Mucosa of stomach (tissue), 1 donor: Measurements from ENCODE around the gene ZFHX3.

Source experiments
- H3K27me3 ChIP-seq: one replicate; pipeline ENCODE4 v1.7.0; 2013; ENCODE audit warnings: mild to moderate bottlenecking, low read length; ENCODE audit not compliant: control insufficient read depth, insufficient read depth
- H3K36me3 ChIP-seq: one replicate; pipeline ENCODE4 v1.7.0; 2013; ENCODE audit warnings: low read length; ENCODE audit not compliant: control insufficient read depth, insufficient read depth
- H3K4me1 ChIP-seq: one replicate; pipeline ENCODE4 v1.7.0; 2013; ENCODE audit warnings: mild to moderate bottlenecking, low read length; ENCODE audit not compliant: control insufficient read depth, insufficient read depth
- H3K4me3 ChIP-seq: one replicate; pipeline ENCODE4 v1.7.0; 2013; ENCODE audit warnings: low read length
- H3K9ac ChIP-seq: one replicate; pipeline ENCODE4 v1.7.0; 2013; ENCODE audit warnings: mild to moderate bottlenecking, low read length, moderate library complexity
- H3K9me3 ChIP-seq: one replicate; pipeline ENCODE4 v1.7.0; 2013; ENCODE audit warnings: mild to moderate bottlenecking, low read length, moderate library complexity; ENCODE audit not compliant: control insufficient read depth
- donor health status: Pancreatic carcinoma.

Gene ZFHX3

DNA sequence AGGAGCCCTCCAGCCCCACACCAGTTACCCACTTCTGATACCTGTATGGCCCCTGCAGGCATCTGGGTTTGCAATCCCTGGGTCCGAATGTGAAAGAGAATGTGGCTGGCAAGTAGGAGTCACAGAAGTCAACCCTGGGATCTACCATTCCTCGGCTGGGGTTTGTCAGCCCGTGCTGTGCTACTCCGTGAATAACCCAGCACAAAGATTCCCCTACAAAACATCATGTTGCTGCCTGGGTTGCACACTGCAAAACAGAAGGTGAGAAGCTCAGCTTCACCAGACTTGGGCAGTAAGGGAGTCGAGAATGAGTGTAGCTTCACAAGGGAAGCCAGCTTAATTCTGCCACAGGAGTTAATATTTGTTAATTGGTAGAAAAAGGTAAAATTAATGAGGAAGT is 137.1 kb downstream of the ZFHX3 start:
- H3K9ac ChIP-seq = no peak overlapping the region
- no peaks in the 10 kb centered on the region for H3K36me3 ChIP-seq
- no peaks in the 10 kb centered on the region for H3K9me3 ChIP-seq
- H3K27me3 ChIP-seq = no peaks in the 10 kb centered on the region
- no peak overlapping the region for H3K4me3 ChIP-seq
- peaks cover 12% of the 10 kb centered on the region for H3K4me1 ChIP-seq

DNA sequence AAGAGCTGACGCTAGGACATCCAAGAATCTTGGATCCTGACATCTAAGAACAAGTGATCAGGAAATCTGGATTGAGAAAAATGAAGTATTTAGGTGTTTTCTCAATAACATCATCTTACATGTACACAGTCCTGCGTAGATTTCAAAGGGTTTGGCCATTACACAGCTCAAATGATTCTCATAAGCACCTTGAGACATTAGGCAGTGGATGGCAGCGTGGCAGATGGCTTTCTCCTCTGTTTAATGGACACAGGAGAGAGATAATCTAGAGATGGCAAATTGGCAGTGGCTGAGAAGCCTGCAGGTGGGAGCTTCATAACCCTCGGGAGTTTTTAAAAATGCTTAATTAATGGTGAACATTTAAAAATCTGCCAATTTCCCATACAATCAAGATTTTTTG is 137.5 kb downstream of the ZFHX3 start:
- Histone ChIP-seq H3K36me3 (no peaks in the 10 kb centered on the region), H3K9ac (no peak overlapping the region), H3K4me1 (peaks cover 12% of the 10 kb centered on the region), H3K4me3 (no peak overlapping the region), H3K27me3 (no peaks in the 10 kb centered on the region), H3K9me3 (no peaks in the 10 kb centered on the region)

DNA sequence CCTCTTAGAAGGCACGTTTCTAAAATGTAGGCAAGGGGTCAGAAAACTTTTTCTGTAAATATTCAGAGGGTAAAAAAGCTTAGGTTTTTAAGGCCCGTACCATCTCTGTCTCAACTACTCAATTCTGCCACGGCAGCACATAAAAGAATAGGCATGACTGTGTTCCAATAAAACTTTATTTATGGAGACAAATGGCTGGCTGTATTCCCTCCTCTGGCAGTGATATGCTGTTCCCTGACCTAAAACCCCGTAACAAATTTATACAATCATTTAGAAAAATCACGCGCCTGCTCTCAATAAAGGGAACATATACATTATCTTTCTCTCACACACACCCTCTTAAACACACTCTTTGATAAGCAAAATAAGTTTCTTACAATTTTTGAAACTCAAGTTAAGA is 138.7 kb downstream of the ZFHX3 start:
- Histone ChIP-seq H3K9me3 (no peaks in the 10 kb centered on the region), H3K36me3 (no peaks in the 10 kb centered on the region), H3K27me3 (no peaks in the 10 kb centered on the region), H3K9ac (no peak overlapping the region), H3K4me1 (peaks cover 9% of the 10 kb centered on the region), H3K4me3 (no peak overlapping the region)

DNA sequence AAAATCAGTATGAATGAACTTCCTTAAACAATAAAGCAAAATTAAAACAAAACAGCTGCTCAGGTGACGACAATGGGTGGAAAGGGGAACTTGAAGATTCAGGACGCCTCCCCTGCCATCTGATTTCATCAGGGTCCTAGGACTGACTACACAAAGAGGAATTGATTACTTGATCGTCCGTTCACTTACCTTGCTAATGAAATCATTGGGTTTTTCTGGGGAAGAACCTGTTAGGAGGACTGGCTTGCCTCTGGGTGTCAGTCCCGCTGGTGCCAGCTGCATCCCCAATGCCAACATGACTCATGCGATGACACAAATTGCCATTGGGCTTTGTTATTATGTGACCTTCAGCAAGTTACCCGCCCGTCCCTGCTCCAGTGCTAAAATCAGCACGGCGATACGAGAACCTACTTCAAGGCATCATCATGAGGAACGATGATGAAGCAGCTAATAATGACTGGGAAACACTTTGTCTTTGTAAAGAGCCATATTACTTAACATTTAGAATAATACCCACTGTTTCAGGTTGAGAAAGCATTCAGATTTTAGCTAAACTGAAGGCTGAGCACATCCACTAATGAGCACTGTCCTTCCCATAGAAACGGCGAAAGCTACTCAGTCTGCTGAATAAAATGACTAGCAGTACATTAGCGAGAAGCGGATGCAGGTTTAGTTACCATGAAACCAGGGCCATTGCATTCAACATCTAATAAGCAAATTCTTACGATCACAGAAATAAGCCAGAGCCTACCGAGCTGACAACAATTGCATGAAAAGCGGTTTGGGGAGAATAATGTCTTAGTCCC is 139.4 kb downstream of the ZFHX3 start:
- H3K9ac ChIP-seq = no peak overlapping the region
- no peak overlapping the region for H3K4me3 ChIP-seq
- peaks cover 3% of the 10 kb centered on the region for H3K4me1 ChIP-seq
- no peaks in the 10 kb centered on the region for H3K9me3 ChIP-seq
- no peaks in the 10 kb centered on the region for H3K27me3 ChIP-seq
- no peaks in the 10 kb centered on the region for H3K36me3 ChIP-seq

DNA sequence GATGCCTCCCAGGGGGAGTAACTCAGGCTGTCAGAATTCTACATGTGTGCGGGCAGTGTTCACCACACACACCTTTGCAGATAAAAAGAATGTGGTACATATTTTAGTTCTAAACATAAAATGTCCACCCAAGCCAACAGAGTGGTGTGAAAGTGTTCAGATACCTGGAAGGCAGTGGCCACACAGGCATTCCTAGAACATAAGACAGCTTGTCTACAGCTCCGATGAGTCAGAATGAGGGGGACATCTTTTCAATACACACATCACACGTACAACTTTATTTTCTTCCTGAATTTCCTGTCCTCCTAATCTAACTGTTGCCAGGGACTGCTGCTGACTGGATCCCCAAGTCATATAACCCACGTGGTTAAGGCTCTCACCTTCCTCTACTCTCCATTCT is 142.3 kb downstream of the ZFHX3 start:
- H3K9ac ChIP-seq = no peak overlapping the region
- no peaks in the 10 kb centered on the region for H3K36me3 ChIP-seq
- H3K4me1 ChIP-seq = no peaks in the 10 kb centered on the region

DNA sequence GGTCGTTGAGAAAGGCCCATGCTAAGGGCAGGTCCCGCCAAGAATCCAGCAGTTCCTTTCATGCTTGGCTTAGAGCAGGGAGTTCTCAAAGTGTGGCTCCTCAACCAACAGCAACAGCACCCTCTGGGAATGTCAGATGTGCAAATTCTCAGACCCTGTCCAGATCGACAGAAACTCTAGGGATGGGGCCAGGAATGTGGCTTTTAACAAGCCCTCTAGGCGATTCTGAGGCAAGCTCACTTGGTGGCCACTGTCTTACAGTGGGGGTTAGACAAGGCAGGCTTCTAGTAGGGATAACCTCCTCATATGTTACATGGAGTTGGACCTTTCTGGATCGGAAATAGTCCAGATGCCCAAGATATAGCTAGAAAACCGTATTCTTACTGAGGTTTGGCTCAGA is 144.8 kb downstream of the ZFHX3 start:
- Histone ChIP-seq H3K9ac (no peak overlapping the region), H3K4me1 (no peaks in the 10 kb centered on the region), H3K36me3 (no peaks in the 10 kb centered on the region), H3K27me3 (no peaks in the 10 kb centered on the region), H3K9me3 (no peaks in the 10 kb centered on the region), H3K4me3 (no peak overlapping the region)

More for the DNA sequence above, 142.3 kb downstream of the ZFHX3 start:
- Histone ChIP-seq H3K27me3 (no peaks in the 10 kb centered on the region), H3K9me3 (no peaks in the 10 kb centered on the region), H3K4me3 (no peak overlapping the region)

DNA sequence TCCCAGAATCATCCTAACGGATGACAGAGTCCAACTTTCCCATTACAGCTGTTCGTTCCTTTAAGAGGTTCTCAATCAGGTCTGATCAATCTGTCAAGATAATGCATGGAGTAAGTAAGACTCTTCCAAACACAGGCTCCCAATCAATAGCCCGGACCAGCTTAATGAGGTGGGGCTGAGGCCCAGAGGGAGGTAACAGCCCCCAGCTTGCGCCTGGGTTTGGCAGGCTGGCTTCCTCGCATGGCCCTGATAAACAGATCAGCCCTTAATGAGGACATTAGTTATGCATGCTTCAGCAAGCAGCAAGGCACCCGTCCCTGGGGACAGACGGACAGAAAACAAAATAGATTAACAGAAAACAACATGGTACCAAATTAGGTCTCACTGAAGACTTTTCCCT is 145.7 kb downstream of the ZFHX3 start:
- Histone ChIP-seq H3K9me3 (no peaks in the 10 kb centered on the region), H3K4me1 (no peaks in the 10 kb centered on the region), H3K4me3 (no peak overlapping the region), H3K36me3 (no peaks in the 10 kb centered on the region), H3K9ac (no peak overlapping the region), H3K27me3 (no peaks in the 10 kb centered on the region)

- H3K27me3 ChIP-seq = no peaks in the 10 kb centered on the region
- H3K4me1 ChIP-seq = no peaks in the 10 kb centered on the region
- H3K36me3 ChIP-seq = no peaks in the 10 kb centered on the region
- no peak overlapping the region for H3K4me3 ChIP-seq
- H3K9me3 ChIP-seq = no peaks in the 10 kb centered on the region
- no peak overlapping the region for H3K9ac ChIP-seq
Observed at GRCh38 chr16:72901000-72901627, 146.8 kb downstream of the ZFHX3 start.

- Histone ChIP-seq H3K9ac (no peak overlapping the region), H3K4me3 (no peak overlapping the region), H3K9me3 (no peaks in the 10 kb centered on the region), H3K4me1 (no peaks in the 10 kb centered on the region), H3K27me3 (no peaks in the 10 kb centered on the region), H3K36me3 (no peaks in the 10 kb centered on the region)
Observed at GRCh38 chr16:72898216-72898825, 149.6 kb downstream of the ZFHX3 start.

DNA sequence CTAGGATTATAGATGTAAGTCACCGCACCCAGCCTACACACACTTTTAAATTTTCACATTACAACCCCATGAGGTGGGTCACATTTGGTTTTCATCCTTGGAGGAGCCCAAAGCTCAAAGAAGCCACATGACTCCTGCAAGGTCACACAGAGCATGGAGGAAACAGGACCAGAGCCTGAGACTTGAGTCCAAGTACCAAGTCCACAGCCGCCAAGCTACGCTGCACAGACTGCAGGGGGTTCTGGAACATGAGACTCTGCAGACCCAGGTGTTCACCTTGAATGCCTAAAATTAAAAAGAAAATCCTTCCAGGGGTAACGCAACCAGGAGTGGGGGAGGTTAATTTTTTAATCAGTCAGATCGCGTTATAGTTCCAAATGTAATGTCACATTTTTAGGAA is 150.2 kb downstream of the ZFHX3 start:
- Histone ChIP-seq H3K27me3 (no peaks in the 10 kb centered on the region), H3K36me3 (no peaks in the 10 kb centered on the region), H3K9me3 (no peaks in the 10 kb centered on the region), H3K4me1 (no peaks in the 10 kb centered on the region), H3K9ac (no peak overlapping the region), H3K4me3 (no peak overlapping the region)

- H3K9me3 ChIP-seq = no peaks in the 10 kb centered on the region
- H3K9ac ChIP-seq = no peak overlapping the region
- no peaks in the 10 kb centered on the region for H3K4me1 ChIP-seq
- no peak overlapping the region for H3K4me3 ChIP-seq
- no peaks in the 10 kb centered on the region for H3K36me3 ChIP-seq
- no peaks in the 10 kb centered on the region for H3K27me3 ChIP-seq
Observed at GRCh38 chr16:72896485-72897118, 151.3 kb downstream of the ZFHX3 start.

DNA sequence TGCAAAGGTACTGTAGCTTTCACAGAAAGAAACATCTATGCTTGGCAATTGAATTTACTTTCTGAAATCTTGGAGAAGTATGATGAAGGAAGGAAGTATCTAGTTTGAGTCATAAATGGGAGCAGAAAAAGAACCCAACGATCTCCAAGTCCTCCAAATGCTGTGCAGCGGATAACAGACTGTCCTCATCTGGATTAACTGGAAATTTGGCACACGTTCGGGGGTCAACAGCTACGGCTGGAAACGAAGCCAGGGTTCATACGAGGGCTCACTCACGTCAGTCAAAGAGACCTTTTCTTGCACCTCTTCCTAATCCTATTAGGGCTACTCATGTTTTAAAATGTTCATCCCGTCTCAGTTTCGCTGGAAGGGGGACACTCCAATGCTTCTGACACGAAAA is 152.0 kb downstream of the ZFHX3 start:
- no peaks in the 10 kb centered on the region for H3K27me3 ChIP-seq

More for the DNA sequence above, 152.0 kb downstream of the ZFHX3 start:
- Histone ChIP-seq H3K9ac (no peak overlapping the region), H3K9me3 (no peaks in the 10 kb centered on the region), H3K36me3 (no peaks in the 10 kb centered on the region), H3K4me1 (no peaks in the 10 kb centered on the region), H3K4me3 (no peak overlapping the region)
